GM21619 (cell line): ENCODE measurements around the gene CDV3.

ENCODE experiments used
- ATAC-seq: cut with Tn5 transposase; IDR thresholded peaks from one replicate; pipeline ENCODE4 v1.9.1; 2021; ENCODE audit not compliant: unreplicated experiment

Gene CDV3

DNA sequence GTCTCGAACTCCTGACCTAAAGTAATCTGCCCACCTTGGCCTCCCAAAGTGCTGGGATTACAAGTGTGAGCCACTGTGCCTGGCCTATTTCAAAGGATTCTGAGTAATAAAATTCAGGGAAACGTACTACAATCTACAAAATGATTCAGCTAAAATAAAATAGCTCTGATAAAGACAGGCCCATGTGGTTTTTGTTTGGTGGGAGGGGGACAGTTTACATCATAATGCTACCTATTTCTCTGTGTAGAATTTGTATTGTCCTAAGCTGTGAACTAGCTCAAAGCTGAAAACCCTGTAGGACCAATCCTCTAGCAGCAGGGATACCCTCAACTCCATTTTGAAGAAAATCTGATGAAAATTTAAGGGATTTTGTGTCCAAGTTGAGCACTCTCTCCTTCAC is 25.8 kb downstream of the CDV3 start:
- ATAC-seq = no peak

DNA sequence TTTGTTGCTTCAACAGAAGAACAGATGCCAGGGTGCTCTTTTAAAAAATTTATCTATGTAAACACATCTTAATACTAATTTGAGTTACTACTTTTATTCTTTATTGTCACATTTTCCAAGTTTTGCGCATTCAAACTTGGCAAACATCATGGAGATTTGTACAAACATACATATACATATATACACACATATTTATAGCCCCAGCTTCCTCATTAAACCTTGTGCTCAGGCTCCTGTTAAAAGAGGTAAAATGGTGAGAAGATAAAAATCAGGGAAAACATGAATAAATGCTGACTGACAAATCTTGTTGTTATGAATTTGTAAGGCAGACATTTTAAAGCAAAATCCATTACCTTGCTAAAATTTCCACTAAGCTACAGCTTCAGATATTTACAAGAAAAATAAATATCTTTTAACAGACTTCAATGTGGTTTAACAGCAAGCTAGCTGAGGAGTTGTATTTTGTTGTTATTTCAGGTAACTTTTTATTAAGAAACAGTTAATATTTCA is 27.1 kb downstream of the CDV3 start:
- ATAC-seq = no peak

DNA sequence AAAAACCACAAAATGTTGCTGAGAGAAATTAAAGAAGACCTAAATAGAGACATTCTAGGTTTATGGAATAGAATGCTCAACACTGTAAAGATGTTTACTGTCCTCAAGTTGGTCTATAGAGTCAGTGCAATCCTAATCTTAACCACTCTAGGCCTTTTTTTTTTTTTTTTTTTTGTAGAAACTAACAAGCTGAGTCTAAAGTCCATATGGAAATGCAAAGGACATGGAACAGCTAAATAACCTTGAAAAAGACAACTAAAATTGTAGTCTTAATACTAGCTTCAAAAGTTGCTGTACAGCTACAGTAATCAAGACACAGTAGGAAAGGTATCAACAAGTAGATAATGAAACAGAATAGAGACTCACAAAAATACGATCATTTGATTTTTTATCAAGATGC is 32.9 kb downstream of the CDV3 start:
- no peak for ATAC-seq

DNA sequence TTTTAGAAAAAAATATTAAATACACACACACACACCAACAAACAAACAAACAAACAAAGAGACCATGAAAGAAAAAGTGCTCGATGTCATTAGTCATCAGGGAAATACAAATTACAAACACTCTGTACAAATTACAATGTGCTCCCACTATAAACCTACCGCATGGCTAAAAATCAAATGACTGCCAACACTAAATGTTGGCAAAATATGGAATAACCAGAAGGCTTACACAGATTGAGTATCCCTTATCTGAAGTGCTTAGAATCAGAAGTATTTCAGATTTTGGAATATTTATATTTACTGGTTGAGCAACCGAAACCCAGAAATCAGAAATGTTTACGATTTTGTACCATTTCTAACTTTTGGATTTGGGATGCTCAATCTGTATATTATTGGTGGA is 33.4 kb downstream of the CDV3 start:
- no peak for ATAC-seq

DNA sequence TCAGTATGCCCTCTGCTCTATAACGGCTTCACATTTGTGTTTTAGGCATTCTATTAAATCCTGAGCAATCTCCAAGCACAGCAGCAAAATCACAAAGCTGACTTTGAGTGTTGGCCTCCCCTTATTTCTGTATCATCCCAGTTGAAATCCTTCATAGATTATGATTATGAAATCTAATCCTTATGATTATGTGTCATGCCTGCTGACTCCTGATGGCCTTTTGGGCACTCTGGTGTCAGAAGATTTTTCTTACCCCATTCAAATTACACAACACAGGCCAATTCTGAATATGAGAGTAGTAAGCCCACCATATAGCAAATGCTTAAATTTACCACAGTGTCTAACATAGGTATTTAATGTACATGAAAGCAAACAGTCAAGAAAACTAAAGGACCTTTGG is 34.3 kb downstream of the CDV3 start:
- no peak for ATAC-seq

DNA sequence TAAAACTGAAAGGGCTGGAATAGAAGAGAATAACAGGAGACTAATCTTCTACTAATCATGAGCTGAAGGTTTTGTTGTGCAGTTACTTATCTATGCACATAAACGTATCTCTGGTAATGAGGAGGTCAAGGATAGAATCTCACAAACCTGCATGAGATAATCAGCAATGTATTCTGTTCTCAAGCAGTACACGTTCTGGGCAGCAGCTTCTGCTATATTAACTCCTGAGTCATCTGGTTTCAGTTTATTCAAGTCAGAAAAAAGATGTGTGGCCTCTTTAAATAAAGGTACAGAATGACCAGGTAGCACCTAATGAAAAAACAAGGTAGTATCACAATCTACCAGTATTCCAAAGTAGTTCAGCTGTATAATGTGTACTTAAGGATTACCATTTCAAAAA is 34.9 kb downstream of the CDV3 start:
- no peak for ATAC-seq

DNA sequence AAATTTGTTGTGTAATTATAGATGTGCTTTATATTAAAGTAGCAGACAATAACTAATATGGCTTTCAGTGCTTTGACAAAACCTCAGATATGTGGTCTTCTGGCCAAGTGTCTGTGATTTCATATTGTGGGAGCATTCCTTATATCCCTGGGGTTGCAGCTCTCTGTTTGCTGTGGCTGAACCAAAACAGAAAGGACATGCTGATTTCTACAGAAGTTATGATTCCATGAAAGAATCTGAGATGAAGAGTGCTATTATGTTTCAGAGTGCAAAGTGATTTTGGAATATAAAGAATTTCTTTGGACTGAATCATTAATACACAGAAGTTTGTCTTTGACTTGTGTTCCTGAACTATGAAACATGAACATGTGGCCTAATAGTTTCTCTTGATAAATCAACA is 36.5 kb downstream of the CDV3 start:
- no peak for ATAC-seq

DNA sequence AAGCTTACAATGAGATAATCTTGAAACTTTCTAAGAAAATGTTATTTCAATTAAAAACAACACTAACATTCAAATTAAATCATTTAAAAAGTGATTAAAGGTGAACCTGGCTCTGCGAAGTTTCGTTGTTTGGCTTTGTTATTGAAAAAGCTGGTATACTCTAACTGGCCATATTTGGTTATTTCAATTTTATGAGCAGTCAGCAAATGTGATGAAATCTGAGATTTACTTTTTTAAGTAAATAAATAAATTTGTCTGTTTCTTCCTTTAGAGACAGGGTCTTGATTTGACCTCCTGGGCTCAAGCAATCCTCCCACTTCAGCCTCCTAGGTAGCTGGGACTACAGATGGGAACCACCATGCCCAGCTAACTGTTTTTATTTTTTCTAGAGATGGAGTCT is 38.0 kb downstream of the CDV3 start:
- no peak for ATAC-seq

DNA sequence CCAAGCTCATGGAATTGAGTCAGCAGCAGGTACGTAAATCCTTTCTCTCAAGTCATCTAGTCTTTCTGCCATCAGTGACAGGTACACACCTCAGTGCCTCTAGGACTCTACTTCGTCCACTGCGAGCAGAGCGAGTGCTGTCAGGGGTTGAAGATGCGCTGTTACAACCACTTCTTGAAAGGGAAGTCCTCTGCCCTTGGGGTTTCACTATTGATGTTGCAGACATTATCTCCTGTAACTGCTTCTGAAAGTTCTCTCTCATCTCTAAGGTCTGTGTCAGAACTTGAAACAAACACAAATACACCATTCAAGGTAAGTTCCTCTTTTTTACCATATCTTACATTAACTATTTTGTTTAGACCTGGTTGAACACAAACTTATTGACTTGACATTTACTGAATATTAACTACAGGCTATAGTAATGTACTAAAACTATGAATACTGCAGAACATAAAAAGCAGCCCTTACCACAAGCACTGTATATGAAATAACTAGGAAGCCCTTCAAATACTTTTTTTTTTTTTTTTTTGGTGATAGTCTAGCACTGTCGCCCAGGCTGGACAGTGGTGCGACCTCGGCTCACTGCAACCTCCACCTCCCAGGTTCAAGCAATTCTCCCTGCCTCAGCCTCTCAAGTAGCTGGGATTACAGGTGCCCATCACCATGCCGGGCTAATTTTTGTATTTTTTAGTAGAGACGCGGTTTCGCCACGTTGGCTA is 46.7 kb downstream of the CDV3 start:
- ATAC-seq = peak; percentile 98

DNA sequence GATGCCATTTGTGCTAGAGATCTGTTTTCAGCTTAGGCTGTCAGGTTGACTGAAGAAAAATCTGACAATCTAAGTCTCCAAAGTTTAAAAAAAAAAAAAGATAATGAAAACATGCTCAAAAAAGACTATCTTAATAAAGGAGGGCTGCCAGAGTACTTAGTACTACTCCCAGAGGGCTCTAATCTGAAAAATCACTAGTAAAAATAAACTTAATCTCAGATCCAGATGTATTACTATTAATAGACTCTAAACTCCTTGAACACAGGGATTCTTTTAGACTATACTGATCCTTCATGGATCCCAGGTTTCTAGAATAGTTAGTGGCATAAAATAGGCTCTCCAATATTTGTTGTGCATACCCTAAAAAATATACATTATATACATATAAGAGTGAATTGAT is 54.3 kb downstream of the CDV3 start:
- no peak for ATAC-seq

DNA sequence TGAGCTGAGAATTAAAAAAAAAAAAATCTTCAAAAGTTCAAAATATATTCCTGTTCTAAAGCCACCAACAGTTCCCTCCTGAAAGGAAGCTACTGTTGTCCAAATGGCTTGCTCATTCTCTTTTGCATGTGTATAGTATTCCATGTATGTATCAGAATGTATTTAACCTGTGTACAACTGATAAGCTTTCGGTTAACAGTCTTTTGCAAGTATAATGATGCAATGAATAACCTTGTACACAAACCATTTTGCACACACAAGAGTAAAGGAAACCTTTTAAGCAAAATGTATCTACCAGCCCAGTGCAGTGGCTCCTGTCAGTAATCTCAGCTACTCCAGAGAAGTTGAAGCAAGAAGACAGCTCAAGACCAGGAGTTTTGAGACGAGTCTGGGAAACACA is 55.7 kb downstream of the CDV3 start:
- no peak for ATAC-seq

DNA sequence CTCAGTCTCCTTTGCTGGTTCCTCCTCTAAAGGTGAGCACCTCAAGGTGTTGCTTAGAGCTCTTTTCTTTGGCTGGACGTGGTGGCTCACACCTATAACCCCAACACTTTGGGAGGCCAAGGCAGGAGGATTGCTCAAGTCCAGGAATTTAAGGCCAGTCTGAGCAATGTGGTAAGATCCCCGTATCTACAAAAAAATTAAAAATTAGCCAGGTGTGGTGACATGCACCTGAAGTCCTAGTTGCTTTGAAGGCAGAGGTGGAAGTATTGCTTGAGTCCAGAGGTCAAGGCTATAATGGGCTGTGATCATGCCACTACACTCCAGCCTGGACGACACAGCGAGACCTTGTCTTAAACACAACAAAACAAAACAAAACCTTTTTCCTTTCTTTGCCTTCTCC is 60.0 kb downstream of the CDV3 start:
- no peak for ATAC-seq
